HEK293 (cell line): ENCODE results near the gene C1QL4.

Experiments used
- CTCF ChIP-seq: fragments of 450-650 bp; formaldehyde crosslinking; IDR thresholded peaks from 2 replicates; pipeline ENCODE4 v1.5.1; 2016; ENCODE audit warnings: missing biosample characterization, missing genetic modification characterization
- GLIS1 ChIP-seq: fragments of 450-650 bp; formaldehyde crosslinking; IDR thresholded peaks from 2 replicates; pipeline ENCODE4 v1.5.1; 2016; ENCODE audit warnings: missing biosample characterization, missing genetic modification characterization
- IKZF3 ChIP-seq: fragments of 450-650 bp; IDR thresholded peaks from 2 replicates; pipeline ENCODE4 v1.5.0; 2018; ENCODE audit warnings: missing biosample characterization, mild to moderate bottlenecking, missing genetic modification characterization, moderate library complexity
- KLF10 ChIP-seq: fragments of 450-650 bp; IDR thresholded peaks from 2 replicates; pipeline ENCODE4 v1.5.1; 2018; ENCODE audit warnings: missing biosample characterization, mild to moderate bottlenecking, missing genetic modification characterization
- KLF17 ChIP-seq: fragments of 450-650 bp; formaldehyde crosslinking; IDR thresholded peaks from 2 replicates; pipeline ENCODE4 v1.5.1; 2016; ENCODE audit warnings: missing biosample characterization, missing genetic modification characterization
- REST ChIP-seq: fragments of 450-650 bp; formaldehyde crosslinking; IDR thresholded peaks from 2 replicates; pipeline ENCODE4 v1.5.1; 2016; ENCODE audit warnings: missing biosample characterization, missing genetic modification characterization
- SP7 ChIP-seq: fragments of 450-650 bp; formaldehyde crosslinking; IDR thresholded peaks from 2 replicates; pipeline ENCODE4 v1.5.1; 2016; ENCODE audit warnings: missing biosample characterization, missing genetic modification characterization
- ZBTB10 ChIP-seq: fragments of 450-650 bp; formaldehyde crosslinking; IDR thresholded peaks from 2 replicates; pipeline ENCODE4 v1.5.1; 2016; ENCODE audit warnings: missing biosample characterization, missing genetic modification characterization
- ZEB2 ChIP-seq: fragments of 450-650 bp; formaldehyde crosslinking; IDR thresholded peaks from 2 replicates; pipeline ENCODE4 v1.5.1; 2016; ENCODE audit warnings: missing biosample characterization, missing genetic modification characterization
- ZFP41 ChIP-seq: fragments of 450-650 bp; formaldehyde crosslinking; IDR thresholded peaks from 2 replicates; pipeline ENCODE4 v1.5.1; 2016; ENCODE audit warnings: missing biosample characterization, missing genetic modification characterization, borderline replicate concordance
- ZFP69B ChIP-seq: fragments of 450-650 bp; formaldehyde crosslinking; IDR thresholded peaks from 2 replicates; pipeline ENCODE4 v1.5.1; 2016; ENCODE audit warnings: missing biosample characterization, missing genetic modification characterization
- ZNF140 ChIP-seq: fragments of 450-650 bp; formaldehyde crosslinking; IDR thresholded peaks from 2 replicates; pipeline ENCODE4 v1.5.1; 2016; ENCODE audit warnings: missing biosample characterization, missing genetic modification characterization
- ZNF175 ChIP-seq: fragments of 450-650 bp; formaldehyde crosslinking; IDR thresholded peaks from 2 replicates; pipeline ENCODE4 v1.5.1; 2016; ENCODE audit warnings: missing biosample characterization, missing genetic modification characterization
- ZNF311 ChIP-seq: fragments of 450-650 bp; formaldehyde crosslinking; IDR thresholded peaks from 2 replicates; pipeline ENCODE4 v1.5.1; 2017; ENCODE audit warnings: missing biosample characterization, missing genetic modification characterization, borderline replicate concordance
- ZNF324 ChIP-seq: fragments of 450-650 bp; formaldehyde crosslinking; IDR thresholded peaks from 2 replicates; pipeline ENCODE4 v1.5.1; 2016; ENCODE audit warnings: missing biosample characterization, missing genetic modification characterization
- ZNF37A ChIP-seq: fragments of 450-650 bp; IDR thresholded peaks from 2 replicates; pipeline ENCODE4 v1.5.1; 2018; ENCODE audit warnings: missing biosample characterization, missing genetic modification characterization
- ZNF398 ChIP-seq: fragments of 450-650 bp; formaldehyde crosslinking; IDR thresholded peaks from 2 replicates; pipeline ENCODE4 v1.5.1; 2017; ENCODE audit warnings: missing biosample characterization, missing genetic modification characterization
- ZNF423 ChIP-seq: fragments of 450-650 bp; formaldehyde crosslinking; IDR thresholded peaks from 2 replicates; pipeline ENCODE4 v1.5.1; 2016; ENCODE audit warnings: missing biosample characterization, missing genetic modification characterization
- ZNF513 ChIP-seq: fragments of 450-650 bp; IDR thresholded peaks from 2 replicates; pipeline ENCODE4 v1.5.1; 2018; ENCODE audit warnings: missing biosample characterization, missing genetic modification characterization
- ZNF580 ChIP-seq: fragments of 450-650 bp; formaldehyde crosslinking; IDR thresholded peaks from 2 replicates; pipeline ENCODE4 v1.5.1; 2016; ENCODE audit warnings: missing biosample characterization, missing genetic modification characterization
- ZNF596 ChIP-seq: fragments of 450-650 bp; IDR thresholded peaks from 2 replicates; pipeline ENCODE4 v1.5.0; 2018; ENCODE audit warnings: missing biosample characterization, mild to moderate bottlenecking, missing genetic modification characterization, moderate library complexity
- ZNF654 ChIP-seq: fragments of 450-650 bp; formaldehyde crosslinking; IDR thresholded peaks from 2 replicates; pipeline ENCODE4 v1.5.1; 2016; ENCODE audit warnings: low read depth, missing biosample characterization, missing genetic modification characterization
- ZNF664 ChIP-seq: fragments of 450-650 bp; formaldehyde crosslinking; IDR thresholded peaks from 2 replicates; pipeline ENCODE4 v1.5.1; 2016; ENCODE audit warnings: missing biosample characterization, missing genetic modification characterization
- ZNF692 ChIP-seq: fragments of 450-650 bp; formaldehyde crosslinking; IDR thresholded peaks from 2 replicates; pipeline ENCODE4 v1.5.1; 2016; ENCODE audit warnings: missing biosample characterization, missing genetic modification characterization
- ZXDB ChIP-seq: fragments of 450-650 bp; formaldehyde crosslinking; IDR thresholded peaks from 2 replicates; pipeline ENCODE4 v1.5.1; 2016; ENCODE audit warnings: missing biosample characterization, missing genetic modification characterization

The C1QL4 gene

GRCh38 chr12:49288412-49288853 lies 48.6 kb downstream of the C1QL4 start (continued):
- TF ChIP-seq KLF17 (tag by site-specific recombination) = peak; percentile 47; the same call in 1 of the 2 replicates
- TF ChIP-seq ZNF664 (tag by site-specific recombination) = peak; percentile 22; the same call in 1 of the 2 replicates
- peak; percentile 25; the same call in 1 of the 2 replicates for TF ChIP-seq ZXDB (tag by site-specific recombination)
- peak; percentile 53; the same call in 1 of the 2 replicates for TF ChIP-seq SP7 (tag by site-specific recombination)
- no peak for TF ChIP-seq ZFP69B (tag by site-specific recombination)
- no peak for TF ChIP-seq ZNF596 (tag by site-specific recombination)
- no peak for TF ChIP-seq ZNF423 (tag by site-specific recombination)
- no peak for TF ChIP-seq ZNF37A (tag by site-specific recombination)
- no peak for TF ChIP-seq ZNF398
- TF ChIP-seq ZNF311 (tag by site-specific recombination) = no peak
- TF ChIP-seq IKZF3 (tag by site-specific recombination) = 0 out of 2 replicates have a peak, but pooled peaks have one; percentile 2
- TF ChIP-seq GLIS1 (tag by site-specific recombination) = peak; percentile 19; the same call in 1 of the 2 replicates
- peak; percentile 99 for TF ChIP-seq ZNF654 (tag by site-specific recombination)
- TF ChIP-seq CTCF = peak; percentile 89
- 0 out of 2 replicates have a peak, but pooled peaks have one; percentile 17 for TF ChIP-seq ZEB2 (tag by site-specific recombination)
- TF ChIP-seq ZNF175 (tag by site-specific recombination) = no peak
- TF ChIP-seq REST (tag by site-specific recombination) = no peak
- no peak for TF ChIP-seq ZNF140 (tag by site-specific recombination)
- TF ChIP-seq ZNF513 (tag by site-specific recombination) = no peak
- peak; percentile 77 for TF ChIP-seq ZNF580 (tag by site-specific recombination)
- TF ChIP-seq ZNF324 (tag by site-specific recombination) = peak; percentile 74
- TF ChIP-seq ZBTB10 (tag by site-specific recombination) = peak; percentile 71
- TF ChIP-seq KLF10 = no peak; the same call in 1 of the 2 replicates
- no peak for TF ChIP-seq ZFP41 (tag by site-specific recombination)
- no peak for TF ChIP-seq ZNF692 (tag by site-specific recombination)
